MCF 10A (cell line): Measurements from ENCODE around the gene NFATC1. TPM values are rescaled to one million over a fixed set of nuclear protein-coding genes. Genes with fewer than 3 reads are reported as not detected.

Source experiments
- BruUV-seq: library from RNA; stranded (reverse); fragments of 400-500 nt; replicated peaks from 2 replicates; lab custom pipeline; 2021; lab: Mats Ljungman, UMichigan
- CTCF ChIA-PET: fragments of 300-600 bp; sonication (Branson Sonifier 250); formaldehyde crosslinking; extraction: SDS; loops from one replicate; lab custom pipeline; 2021; ENCODE audit warnings: antibody characterized with exemption, inconsistent platforms; lab: Yijun Ruan, JAX
- POLR2A ChIA-PET: fragments of 300-600, 350-650 bp; sonication (Branson Sonifier 250); formaldehyde crosslinking; extraction: SDS; loops from one replicate; lab custom pipeline; 2020; ENCODE audit warnings: antibody characterized with exemption, inconsistent platforms; lab: Yijun Ruan, JAX
- DNase-seq: peaks from one replicate; pipeline ENCODE4 v3.0.0-alpha.2; 2018; ENCODE audit not compliant: unreplicated experiment
- H3K27ac Mint-ChIP-seq: one replicate; pipeline ENCODE4 v1.8.0; 2022; ENCODE audit warnings: mild to moderate bottlenecking, low read depth, mixed read lengths; ENCODE audit not compliant: unreplicated experiment
- H3K27me3 Mint-ChIP-seq: one replicate; pipeline ENCODE4 v1.8.0; 2022; ENCODE audit warnings: mixed read lengths; ENCODE audit not compliant: insufficient read depth, unreplicated experiment
- H3K36me3 Mint-ChIP-seq: one replicate; pipeline ENCODE4 v1.8.0; 2022; ENCODE audit warnings: mild to moderate bottlenecking, moderate library complexity, mixed read lengths; ENCODE audit not compliant: insufficient read depth, unreplicated experiment
- H3K4me1 Mint-ChIP-seq: one replicate; pipeline ENCODE4 v1.8.0; 2022; ENCODE audit warnings: mixed read lengths; ENCODE audit not compliant: insufficient read depth, unreplicated experiment
- H3K4me3 Mint-ChIP-seq: one replicate; pipeline ENCODE4 v1.8.0; 2022; ENCODE audit warnings: mild to moderate bottlenecking, moderate library complexity, mixed read lengths; ENCODE audit not compliant: unreplicated experiment
- H3K9me3 Mint-ChIP-seq: one replicate; pipeline ENCODE4 v1.8.0; 2022; ENCODE audit warnings: mixed read lengths; ENCODE audit not compliant: unreplicated experiment
- CTCF ChIP-seq: fragments of 200-600 bp; IDR thresholded peaks from one replicate; pipeline ENCODE4 v1.8.0; 2022; ENCODE audit warnings: antibody characterized with exemption, mild to moderate bottlenecking; ENCODE audit not compliant: unreplicated experiment
- intact Hi-C: fragments of 100-400 bp; cut with micrococcal nuclease; formaldehyde crosslinking; loops from 2 replicates; pipeline ENCODE4 v1.14.1; 2022
- total RNA-seq: library from RNA; stranded (reverse); gene quantifications from 2 replicates; pipeline ENCODE4 v1.2.3, GENCODE V29; 2022

NFATC1 gene
- total RNA-seq, 1 experiment from 2014 or later = 2.0 TPM

GRCh38 chr18:79366177-79367094 lies 29.3 kb upstream of the NFATC1 start:
- Mint-ChIP-seq H3K4me1 (no peaks in the 10 kb centered on the region), H3K27ac (no peak overlapping the region), H3K9me3 (no peaks in the 10 kb centered on the region), H3K27me3 (no peaks in the 10 kb centered on the region), H3K36me3 (peaks cover 14% of the 10 kb centered on the region), H3K4me3 (no peak overlapping the region)
- intact Hi-C loops = no loop called here
- DNase-seq = no peak
- ChIA-PET POLR2A (no interaction called here), CTCF (no interaction called here)
- no TSS peak for BruUV-seq
- no peak for TF ChIP-seq CTCF

- no peaks in the 10 kb centered on the region for H3K4me1 Mint-ChIP-seq
- no peaks in the 10 kb centered on the region for H3K27me3 Mint-ChIP-seq
- H3K27ac Mint-ChIP-seq = no peak overlapping the region
- BruUV-seq = no TSS peak
- ChIA-PET POLR2A (no interaction called here), CTCF (interaction anchor here (1.4 kb wide), 1 partner anchor 11 kb away, joined by 3 read pairs; no protein-coding TSS in a partner anchor)
- H3K36me3 Mint-ChIP-seq = peaks cover 9% of the 10 kb centered on the region
- intact Hi-C loops = no loop called here
- H3K9me3 Mint-ChIP-seq = no peaks in the 10 kb centered on the region
- TF ChIP-seq CTCF = no peak
- DNase-seq = no peak
- no peak overlapping the region for H3K4me3 Mint-ChIP-seq
Measured at GRCh38 chr18:79367480-79367879, 28.2 kb upstream of the NFATC1 start.

- Mint-ChIP-seq H3K27ac (no peak overlapping the region), H3K4me1 (no peaks in the 10 kb centered on the region), H3K4me3 (no peak overlapping the region), H3K9me3 (no peaks in the 10 kb centered on the region), H3K27me3 (no peaks in the 10 kb centered on the region), H3K36me3 (peaks cover 9% of the 10 kb centered on the region)
- CTCF ChIA-PET = interaction anchor here (1.4 kb wide), 1 partner anchor 11 kb away, joined by 3 read pairs; no protein-coding TSS in a partner anchor
- no peak for DNase-seq
- BruUV-seq = no TSS peak
- POLR2A ChIA-PET = no interaction called here
- intact Hi-C loops = no loop called here
- TF ChIP-seq CTCF = no peak
Measured at GRCh38 chr18:79367989-79368388, 27.7 kb upstream of the NFATC1 start.

GRCh38 chr18:79368681-79369080 lies 27.0 kb upstream of the NFATC1 start:
- CTCF ChIA-PET = interaction anchor here (1.4 kb wide), 1 partner anchor 10 kb away, joined by 3 read pairs; no protein-coding TSS in a partner anchor
- H3K27ac Mint-ChIP-seq = no peak overlapping the region
- no peaks in the 10 kb centered on the region for H3K27me3 Mint-ChIP-seq
- H3K4me3 Mint-ChIP-seq = no peak overlapping the region
- intact Hi-C loops = no loop called here
- no peak for DNase-seq
- H3K36me3 Mint-ChIP-seq = peaks cover 12% of the 10 kb centered on the region
- no TSS peak for BruUV-seq
- H3K4me1 Mint-ChIP-seq = no peaks in the 10 kb centered on the region
- POLR2A ChIA-PET = no interaction called here
- H3K9me3 Mint-ChIP-seq = no peaks in the 10 kb centered on the region
- no peak for TF ChIP-seq CTCF
